ENCODE measurements around the gene PUS7L. TPM values are rescaled to one million over a fixed set of nuclear protein-coding genes. Genes with fewer than 3 reads are reported as not detected.

Gene PUS7L
- total and polyA plus RNA-seq, 2 of the 13 experiments (the other 11 are each of a cell fraction or from before 2014, with no cell fraction given) = 6.5 to 37.6 TPM

- TF ChIP-seq ZKSCAN5 (CRISPR knock-in tag; IDR thresholded peaks at IDR 0.05) (no peak), ZNF296 (CRISPR knock-in tag; conservative IDR thresholded peaks at IDR 0.05) (no peak), MTF2 (CRISPR knock-in tag; IDR thresholded peaks at IDR 0.05; ENCODE audit: borderline replicate concordance) (0 out of 2 replicates have a peak, but pooled peaks have one; percentile 41), LCORL (IDR thresholded peaks at IDR 0.05) (no peak), LCORL (CRISPR knock-in tag; IDR thresholded peaks at IDR 0.05) (no peak), POLR2G (IDR thresholded peaks at IDR 0.05; ENCODE audit: low read depth, low read length) (peak; percentile 82), ZNF263 (CRISPR knock-in tag; IDR thresholded peaks at IDR 0.05) (0 out of 2 replicates have a peak, but pooled peaks have one; percentile 28), SMYD3 (CRISPR knock-in tag; IDR thresholded peaks at IDR 0.05) (no peak), TFAP4 (IDR thresholded peaks at IDR 0.05; ENCODE audit: borderline replicate concordance, low read depth) (peak; percentile 6; the same call in 1 of the 2 replicates), STAT6 (CRISPR knock-in tag; IDR thresholded peaks at IDR 0.05; ENCODE audit: borderline replicate concordance) (no peak), CERS6 (CRISPR knock-in tag; IDR thresholded peaks at IDR 0.05) (no peak), GZF1 (CRISPR knock-in tag; IDR thresholded peaks at IDR 0.05) (no peak), ZNF207 (IDR thresholded peaks at IDR 0.05; ENCODE audit: borderline replicate concordance) (no peak), ZNF512 (CRISPR knock-in tag; IDR thresholded peaks at IDR 0.05) (no peak), ZNF709 (CRISPR knock-in tag; IDR thresholded peaks at IDR 0.05) (peak; percentile 6), ZNF790 (CRISPR knock-in tag; IDR thresholded peaks at IDR 0.05; ENCODE audit: borderline replicate concordance) (no peak; the same call in 1 of the 2 replicates), ZNF589 (CRISPR knock-in tag; conservative IDR thresholded peaks at IDR 0.05) (no peak), JDP2 (CRISPR knock-in tag; IDR thresholded peaks at IDR 0.05; ENCODE audit: borderline replicate concordance) (no peak), NCOA1 (CRISPR knock-in tag; IDR thresholded peaks at IDR 0.05) (no peak), ZNF713 (CRISPR knock-in tag; IDR thresholded peaks at IDR 0.05) (no peak), ISL2 (CRISPR knock-in tag; IDR thresholded peaks at IDR 0.05) (peak; percentile 24; the same call in 1 of the 2 replicates), HES4 (CRISPR knock-in tag; IDR thresholded peaks at IDR 0.05; ENCODE audit: borderline replicate concordance) (no peak), CREBL2 (CRISPR knock-in tag; IDR thresholded peaks at IDR 0.05; ENCODE audit: borderline replicate concordance) (no peak), ZNF720 (CRISPR knock-in tag; IDR thresholded peaks at IDR 0.05) (no peak), ZNF3 (CRISPR knock-in tag; IDR thresholded peaks at IDR 0.05) (no peak)
Observed at GRCh38 chr12:43758728-43759563, at the start of gene PUS7L, which contains the start of gene IRAK4 (continued).

All from HepG2 (cell line).